GM13976 (cell line): Measurements from ENCODE around the gene CLIP1.

Experiments
- DNase-seq: peaks from one replicate; pipeline ENCODE4 v3.0.0; 2012; ENCODE audit warnings: low spot score
- CTCF ChIP-seq: IDR thresholded peaks from 2 replicates; pipeline ENCODE4 v1.5.1; 2012; ENCODE audit warnings: borderline replicate concordance, mild to moderate bottlenecking; ENCODE audit not compliant: insufficient read depth; ENCODE audit errors: extremely low read depth, missing control alignments, control extremely low read depth
- in situ Hi-C: fragments of 300-500 bp; cut with MboI; formaldehyde crosslinking; loops from one replicate; pipeline ENCODE4 v1.12.0; 2022; ENCODE audit warnings: low sequenced_read_pairs, mixed read lengths, inconsistent platforms; ENCODE audit not compliant: unreplicated experiment

CLIP1 gene

GRCh38 chr12:122323311-122324019 lies 99.0 kb downstream of the CLIP1 start:
- no peak for TF ChIP-seq CTCF
- DNase-seq, result no peak
- in situ Hi-C loops, result no loop called here

- no peak for TF ChIP-seq CTCF
- DNase-seq, result no peak
- in situ Hi-C loops, result no loop called here
These were observed 100.0 kb downstream of the CLIP1 start for GRCh38 chr12:122322501-122322900.

GRCh38 chr12:122318607-122319605 lies 103.6 kb downstream of the CLIP1 start:
- in situ Hi-C loops, result no loop called here
- no peak for DNase-seq
- TF ChIP-seq CTCF, result no peak

- DNase-seq, result no peak
- no peak for TF ChIP-seq CTCF
- in situ Hi-C loops, result no loop called here
These were observed 109.5 kb downstream of the CLIP1 start for GRCh38 chr12:122312926-122313325.

DNA sequence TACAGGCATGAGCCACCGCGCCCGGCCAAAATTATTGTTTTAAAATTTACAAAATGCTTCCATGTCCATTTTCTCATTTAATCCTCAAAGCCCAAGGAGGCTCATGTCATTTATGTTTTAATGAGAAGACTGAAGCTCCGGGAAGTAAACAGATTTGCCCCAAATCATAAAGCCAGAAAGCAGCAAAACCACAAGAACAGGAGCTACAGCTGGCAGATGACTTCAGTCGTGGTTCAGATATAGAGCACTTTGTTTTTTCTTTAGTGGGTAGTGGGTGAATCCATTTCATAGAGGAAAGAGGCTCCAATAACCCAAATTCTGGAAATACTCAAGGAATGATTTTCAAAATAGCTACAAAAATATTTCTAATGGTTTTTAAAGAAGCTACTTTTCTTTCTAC lies 110.8 kb downstream of the CLIP1 start:
- DNase-seq, result no peak
- in situ Hi-C loops, result no loop called here
- TF ChIP-seq CTCF, result no peak

DNA sequence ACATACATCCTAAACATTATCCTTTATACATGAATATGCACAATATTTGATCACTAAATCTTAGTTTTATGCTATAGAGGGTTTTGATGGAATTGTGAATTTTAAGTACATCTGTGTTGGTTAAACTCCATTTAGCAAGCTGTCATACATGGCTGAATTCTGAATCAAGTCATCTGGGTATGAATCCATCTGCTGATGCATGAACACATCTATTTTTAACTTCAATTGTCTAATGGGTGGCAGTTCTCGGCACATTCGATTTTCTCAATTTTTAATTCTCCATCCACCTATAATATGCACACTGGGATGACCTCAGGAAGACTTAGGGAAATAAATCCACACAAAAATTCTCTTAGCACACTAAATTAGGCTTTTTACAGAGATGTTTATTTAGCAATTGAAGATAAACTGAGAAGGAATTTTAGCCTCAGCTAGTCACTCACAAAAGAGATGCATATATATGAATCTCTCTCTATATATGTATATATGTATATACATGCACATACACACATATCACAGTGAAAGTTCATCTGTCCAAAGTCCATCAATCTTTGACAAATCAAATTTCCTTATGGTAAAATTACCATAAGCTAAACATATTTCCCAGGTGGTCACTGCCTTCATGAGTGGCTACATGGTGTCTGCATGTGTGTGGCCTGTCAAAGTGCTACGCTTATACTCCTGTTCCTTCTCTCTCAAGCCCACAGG lies 111.7 kb downstream of the CLIP1 start:
- in situ Hi-C loops, result no loop called here
- DNase-seq, result no peak
- TF ChIP-seq CTCF, result no peak
